Stimulated activated CD8-positive, alpha-beta memory T cell treated with anti-CD3 and anti-CD28 coated beads, Interleukin-7, amount 100 ng/mL, for 1 hour (primary cell): ENCODE results near the gene CCDC122.

Experiments
- DNase-seq, 2 donors: peaks; one replicate each; pipeline ENCODE4 v3.0.0-alpha.2; 2020; ENCODE audit warnings: low read depth in 2 of 2

Gene CCDC122

DNA sequence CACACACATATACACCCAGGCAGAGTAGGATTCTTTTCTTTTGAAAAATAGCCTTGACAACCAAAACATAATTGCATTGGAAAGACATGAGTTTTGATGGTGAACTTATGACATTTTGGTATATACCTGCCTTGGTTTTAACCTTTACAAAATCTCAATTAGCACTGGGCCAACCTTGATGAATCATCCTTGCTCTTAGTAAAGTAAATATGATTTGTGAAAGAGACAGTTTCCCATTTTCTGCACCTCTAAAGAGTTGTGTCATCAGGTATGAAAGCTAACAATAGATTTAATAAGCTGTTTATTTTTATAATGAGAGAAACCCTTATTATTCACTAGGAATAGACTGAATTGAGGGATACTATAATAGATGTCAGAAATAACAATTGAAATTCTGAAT lies 77.0 kb downstream of the CCDC122 start:
- DNase-seq = no peak

DNA sequence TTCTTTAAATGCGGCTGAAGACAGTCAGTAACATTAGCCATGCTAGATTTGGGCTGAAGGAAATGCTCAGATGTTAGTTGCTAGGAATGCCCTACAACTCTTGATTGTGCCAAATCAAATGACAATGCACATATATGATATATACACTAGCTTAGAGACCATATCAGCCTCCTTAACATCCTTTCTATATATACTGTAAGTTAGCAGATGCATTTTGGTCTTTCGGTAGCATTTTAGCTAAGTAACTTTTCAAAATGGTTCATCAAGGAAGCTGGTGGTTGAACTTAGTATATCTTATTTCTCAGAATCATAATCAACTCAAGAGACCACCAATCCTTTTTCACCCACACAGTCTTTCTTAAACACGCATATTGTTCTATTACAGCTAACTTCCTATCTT lies 78.7 kb downstream of the CCDC122 start:
- DNase-seq = no peak

DNA sequence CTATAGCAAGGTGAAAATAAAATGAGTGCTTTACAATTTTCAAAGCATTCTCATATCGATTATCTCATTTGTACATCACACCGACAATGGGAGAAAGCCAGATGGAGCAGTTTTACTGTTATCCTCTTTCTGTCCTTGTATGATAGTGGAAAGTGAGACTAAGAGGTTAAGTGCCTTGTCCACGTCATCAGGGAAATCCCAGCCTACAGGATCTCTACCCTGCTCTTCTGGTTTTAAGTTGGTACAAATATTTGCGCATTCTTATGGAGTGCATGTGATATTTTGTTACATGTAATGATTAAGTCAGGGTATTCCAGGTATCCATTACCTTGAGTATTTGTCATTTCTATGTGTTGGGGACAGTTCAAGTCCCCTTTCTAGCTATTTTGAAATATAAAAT lies 80.3 kb downstream of the CCDC122 start:
- DNase-seq = no peak

GRCh38 chr13:43797869-43798268 lies 81.7 kb downstream of the CCDC122 start:
- DNase-seq = no peak

GRCh38 chr13:43797159-43797558 lies 82.4 kb downstream of the CCDC122 start:
- no peak for DNase-seq

DNA sequence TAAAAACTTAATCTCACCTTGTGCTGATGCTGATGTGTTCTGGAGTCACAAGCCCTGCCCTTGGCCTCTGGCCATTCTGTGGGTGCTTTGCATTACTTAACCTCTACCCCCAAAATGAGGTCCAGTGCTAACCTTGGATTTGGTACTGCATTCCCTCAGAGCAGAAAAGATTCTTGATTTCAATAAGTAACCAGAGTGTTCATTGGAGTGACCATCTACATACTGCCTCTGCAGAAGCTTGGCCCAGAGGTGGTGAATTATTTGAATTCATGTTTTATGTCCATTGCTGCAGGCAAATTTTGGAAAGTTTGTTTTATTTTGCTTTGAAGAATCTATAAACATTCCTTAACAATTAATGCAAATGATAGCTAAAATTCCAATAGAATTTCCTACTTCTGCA lies 85.1 kb downstream of the CCDC122 start:
- DNase-seq = no peak

DNA sequence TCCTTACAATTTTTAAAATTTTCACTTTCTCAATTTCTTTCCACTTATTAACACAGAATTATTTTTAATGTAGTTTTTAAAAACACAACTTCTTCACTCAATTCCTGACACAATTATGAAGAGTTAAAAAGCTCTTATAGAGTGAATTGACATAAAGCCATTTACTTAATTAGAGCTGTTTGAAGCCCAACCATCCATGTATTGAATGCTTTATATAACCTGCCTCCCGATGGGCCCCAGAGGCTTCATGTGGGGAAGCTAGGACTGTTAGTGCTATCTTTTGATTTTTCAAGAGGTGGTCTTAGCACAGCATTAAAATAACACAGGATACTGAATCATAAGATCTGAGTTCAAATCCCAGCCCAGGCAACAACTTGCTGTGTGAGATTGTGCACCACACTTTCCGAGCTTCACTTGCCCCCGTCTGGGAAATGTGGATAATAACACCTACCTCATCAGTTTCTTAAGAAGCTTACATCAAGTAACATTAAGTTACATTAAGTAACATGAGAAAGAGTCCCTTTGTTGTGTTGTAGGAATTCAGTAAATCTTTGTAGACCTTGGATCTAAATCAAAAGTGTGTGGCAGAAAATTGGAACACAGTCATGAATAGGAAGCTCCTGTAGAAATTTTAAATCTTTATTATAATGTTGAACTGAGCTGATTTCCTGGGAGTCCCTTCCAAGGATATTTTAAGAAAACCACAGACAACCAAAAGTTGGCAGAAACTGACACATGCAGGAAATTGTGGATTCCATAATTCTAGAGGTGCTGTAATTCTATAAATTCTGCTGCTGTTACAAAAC lies 87.3 kb downstream of the CCDC122 start:
- no peak for DNase-seq

DNA sequence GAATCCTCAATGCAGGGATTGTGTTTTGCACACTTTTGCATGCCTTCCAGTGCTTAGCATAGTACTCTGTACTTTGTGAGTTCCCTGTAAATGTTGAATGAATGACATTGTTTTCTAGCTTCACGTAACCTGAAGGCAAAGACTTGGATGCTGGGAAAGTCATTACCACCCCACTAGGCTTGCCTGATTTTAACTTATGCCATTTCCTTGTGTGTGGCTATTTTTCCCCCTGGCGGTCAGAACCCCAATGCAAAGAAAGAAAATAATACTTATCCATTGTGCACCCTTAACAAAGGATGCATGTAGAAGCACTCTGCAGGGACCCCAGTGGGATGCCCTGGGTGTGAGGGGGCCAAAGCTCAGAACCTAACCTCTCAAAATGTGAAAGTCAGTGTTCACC lies 91.5 kb downstream of the CCDC122 start:
- DNase-seq = no peak

DNA sequence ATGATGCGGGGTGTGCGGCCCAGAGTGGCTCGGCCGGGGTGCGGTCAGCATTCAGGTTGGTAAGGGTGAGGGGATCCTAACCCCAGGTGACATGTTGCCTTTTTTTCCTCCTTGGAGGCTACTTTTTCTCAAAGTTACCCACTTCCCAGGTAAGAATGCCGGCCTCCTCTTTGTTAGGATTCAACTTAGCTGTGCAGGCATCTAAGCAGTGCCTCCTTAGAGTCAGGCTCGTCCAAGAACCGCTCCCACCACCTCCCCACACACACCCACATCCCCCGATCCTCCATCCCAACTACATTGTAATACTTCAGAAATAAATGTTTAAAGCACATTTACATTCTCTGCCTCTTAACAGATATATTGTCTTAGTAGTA lies 92.0 kb downstream of the CCDC122 start:
- DNase-seq = no peak

- DNase-seq = no peak
Observed at GRCh38 chr13:43786766-43787517, 92.6 kb downstream of the CCDC122 start, which contains the start of gene ENOX1. ENOX1 (minus strand) TSS chr13:43786972.

DNA sequence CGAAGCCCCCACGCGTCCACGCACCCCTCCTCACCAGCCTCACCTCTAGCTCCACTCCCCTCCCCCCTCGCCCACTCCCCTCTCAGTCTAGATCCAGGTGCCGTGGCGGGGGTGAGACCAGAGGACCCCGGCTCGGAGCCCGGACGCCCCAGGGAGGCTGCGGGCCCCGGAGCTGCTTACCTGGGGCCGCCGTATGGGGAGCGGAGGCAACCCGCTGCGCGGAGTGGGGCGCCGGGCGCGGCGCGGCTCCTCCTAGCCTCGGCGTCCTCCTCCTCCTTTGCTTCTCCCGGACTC lies 93.1 kb downstream of the CCDC122 start:
- no peak for DNase-seq
